ENCODE data around the gene PTK7. TPM values are rescaled to one million over a fixed set of nuclear protein-coding genes. Genes with fewer than 3 reads are reported as not detected.

PTK7 gene
- total RNA-seq, 1 donor, result 190 TPM

- Histone ChIP-seq H3K27me3 (ENCODE audit: insufficient read depth, low read length) (no peaks in the 10 kb centered on the region), H3K4me2 (ENCODE audit: insufficient read depth, low read length) (no peak overlapping the region), H3K36me3 (ENCODE audit: insufficient read depth, low read length) (no peaks in the 10 kb centered on the region), H2AFZ (ENCODE audit: low read length) (no peak overlapping the region), H4K20me1 (ENCODE audit: insufficient read depth, low read length) (peaks cover 48% of the 10 kb centered on the region), H3K27ac (ENCODE audit: low read depth, low read length) (no peak overlapping the region), H3K9me3 (ENCODE audit: low read depth, low read length) (no peaks in the 10 kb centered on the region), H3K4me1 (ENCODE audit: insufficient read depth, low read length) (peaks cover 33% of the 10 kb centered on the region), H3K79me2 (ENCODE audit: insufficient read depth, low read length) (peaks cover 89% of the 10 kb centered on the region), H3K4me3 (ENCODE audit: insufficient read depth, low read length) (no peak overlapping the region)
- no peak for DNase-seq (ENCODE audit: insufficient read length, low spot score, missing footprints)
- no peak for TF ChIP-seq CTCF (IDR thresholded peaks at IDR 0.05; ENCODE audit: extremely low read depth, low read depth, low read length)
Measured at GRCh38 chr6:43088654-43089056, 12.5 kb downstream of the PTK7 start.

GRCh38 chr6:43089467-43089866, 13.4 kb downstream of the PTK7 start:
- peaks cover 37% of the 10 kb centered on the region for H3K4me1 ChIP-seq (ENCODE audit: insufficient read depth, low read length)
- TF ChIP-seq CTCF (IDR thresholded peaks at IDR 0.05; ENCODE audit: extremely low read depth, low read depth, low read length), result no peak
- no peak overlapping the region for H3K4me2 ChIP-seq (ENCODE audit: insufficient read depth, low read length)
- no peak for DNase-seq (ENCODE audit: insufficient read length, low spot score, missing footprints)
- peaks cover 87% of the 10 kb centered on the region for H3K79me2 ChIP-seq (ENCODE audit: insufficient read depth, low read length)
- peaks cover 45% of the 10 kb centered on the region for H4K20me1 ChIP-seq (ENCODE audit: insufficient read depth, low read length)
- no peaks in the 10 kb centered on the region for H3K36me3 ChIP-seq (ENCODE audit: insufficient read depth, low read length)
- H2AFZ ChIP-seq (ENCODE audit: low read length), result no peak overlapping the region
- H3K27me3 ChIP-seq (ENCODE audit: insufficient read depth, low read length), result no peaks in the 10 kb centered on the region
- H3K9me3 ChIP-seq (ENCODE audit: low read depth, low read length), result no peaks in the 10 kb centered on the region
- no peak overlapping the region for H3K4me3 ChIP-seq (ENCODE audit: insufficient read depth, low read length)
- H3K27ac ChIP-seq (ENCODE audit: low read depth, low read length), result no peak overlapping the region

GRCh38 chr6:43089874-43090558, 13.9 kb downstream of the PTK7 start:
- H3K27me3 ChIP-seq (ENCODE audit: insufficient read depth, low read length), result no peaks in the 10 kb centered on the region
- no peak overlapping the region for H3K4me2 ChIP-seq (ENCODE audit: insufficient read depth, low read length)
- TF ChIP-seq CTCF (IDR thresholded peaks at IDR 0.05; ENCODE audit: extremely low read depth, low read depth, low read length), result no peak
- H2AFZ ChIP-seq (ENCODE audit: low read length), result no peak overlapping the region
- peak overlapping the region; percentile 35 for H3K27ac ChIP-seq (ENCODE audit: low read depth, low read length)
- no peaks in the 10 kb centered on the region for H3K36me3 ChIP-seq (ENCODE audit: insufficient read depth, low read length)
- peaks cover 45% of the 10 kb centered on the region for H4K20me1 ChIP-seq (ENCODE audit: insufficient read depth, low read length)
- DNase-seq (ENCODE audit: insufficient read length, low spot score, missing footprints), result peak; percentile 44
- no peak overlapping the region for H3K4me3 ChIP-seq (ENCODE audit: insufficient read depth, low read length)
- peaks cover 81% of the 10 kb centered on the region for H3K79me2 ChIP-seq (ENCODE audit: insufficient read depth, low read length)
- peaks cover 37% of the 10 kb centered on the region for H3K4me1 ChIP-seq (ENCODE audit: insufficient read depth, low read length)
- no peaks in the 10 kb centered on the region for H3K9me3 ChIP-seq (ENCODE audit: low read depth, low read length)

- Histone ChIP-seq H3K27ac (ENCODE audit: low read depth, low read length) (peak overlapping the region; percentile 35), H3K36me3 (ENCODE audit: insufficient read depth, low read length) (no peaks in the 10 kb centered on the region), H3K79me2 (ENCODE audit: insufficient read depth, low read length) (peaks cover 80% of the 10 kb centered on the region), H3K4me2 (ENCODE audit: insufficient read depth, low read length) (no peak overlapping the region), H3K9me3 (ENCODE audit: low read depth, low read length) (no peaks in the 10 kb centered on the region), H3K4me1 (ENCODE audit: insufficient read depth, low read length) (peaks cover 40% of the 10 kb centered on the region), H3K27me3 (ENCODE audit: insufficient read depth, low read length) (no peaks in the 10 kb centered on the region), H2AFZ (ENCODE audit: low read length) (no peak overlapping the region), H4K20me1 (ENCODE audit: insufficient read depth, low read length) (peaks cover 45% of the 10 kb centered on the region), H3K4me3 (ENCODE audit: insufficient read depth, low read length) (no peak overlapping the region)
- no peak for DNase-seq (ENCODE audit: insufficient read length, low spot score, missing footprints)
- TF ChIP-seq CTCF (IDR thresholded peaks at IDR 0.05; ENCODE audit: extremely low read depth, low read depth, low read length), result no peak
Measured at GRCh38 chr6:43090559-43090956, 14.4 kb downstream of the PTK7 start.

Data from osteoblast (primary cell).